GM21619 (cell line): Measurements from ENCODE around the gene PHF3.
"Not testable (repeated sequence)": the region's sequence is repeated elsewhere in the genome, so short reads cannot be mapped to it uniquely, and the experiment has no call there.

Source experiments
- ATAC-seq: cut with Tn5 transposase; IDR thresholded peaks from one replicate; pipeline ENCODE4 v1.9.1; 2021; ENCODE audit not compliant: unreplicated experiment

Gene PHF3

DNA sequence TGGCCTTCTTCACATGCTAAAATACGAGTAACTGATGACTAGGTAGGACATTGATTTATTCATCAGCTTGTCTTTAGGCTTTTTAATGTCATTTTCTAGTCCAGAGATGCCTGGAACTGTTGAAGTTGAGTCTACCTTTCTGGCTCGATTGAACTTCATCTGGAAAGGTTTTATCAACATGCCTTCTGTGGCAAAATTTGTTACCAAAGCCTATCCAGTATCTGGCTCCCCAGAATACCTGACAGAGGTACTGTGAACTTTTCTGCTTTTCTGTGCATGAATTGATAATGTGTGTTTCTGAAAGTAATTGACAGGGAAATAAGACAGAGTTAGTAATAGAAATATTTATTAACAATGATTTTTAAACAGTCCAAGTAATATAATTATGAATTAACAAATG, 71.0 kb downstream of the PHF3 start:
- ATAC-seq, result no peak

DNA sequence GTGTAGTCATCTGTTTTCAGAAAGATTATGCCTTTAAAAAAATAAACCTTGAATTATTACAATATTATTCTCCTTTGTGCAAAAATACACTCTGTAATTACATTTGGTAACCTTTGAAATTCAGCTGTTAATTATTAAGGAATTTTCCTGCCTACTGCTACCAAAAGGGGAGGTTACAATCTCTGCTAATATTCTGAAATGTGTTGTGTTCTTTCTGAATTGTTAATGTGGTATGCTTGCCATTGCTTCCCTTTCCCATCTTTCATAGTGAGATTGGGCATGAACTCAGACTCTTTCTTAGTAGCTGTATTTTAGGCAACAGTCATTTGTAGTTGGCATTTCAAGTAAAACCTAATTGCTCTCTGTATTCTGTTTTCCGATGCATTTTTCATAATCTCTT, 73.0 kb downstream of the PHF3 start:
- ATAC-seq, result no peak

DNA sequence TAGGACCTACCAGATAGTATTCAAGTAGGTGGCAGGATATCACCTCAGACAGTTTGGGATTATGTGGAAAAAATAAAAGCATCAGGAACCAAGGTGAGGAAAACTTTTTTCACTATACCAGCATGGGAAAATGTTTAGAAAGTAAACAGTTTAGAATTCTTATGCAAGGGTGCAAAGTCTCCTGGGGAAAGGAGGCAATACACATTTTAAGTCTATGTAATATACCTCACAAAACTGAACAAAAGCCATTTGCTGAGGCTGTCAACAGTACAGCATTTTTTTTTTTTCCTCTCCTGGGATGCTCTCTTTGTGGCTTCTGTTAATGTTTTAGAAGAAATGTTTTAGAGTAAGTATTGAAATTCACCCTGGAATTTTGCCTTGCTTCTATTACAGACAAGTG, 73.5 kb downstream of the PHF3 start:
- no peak for ATAC-seq

DNA sequence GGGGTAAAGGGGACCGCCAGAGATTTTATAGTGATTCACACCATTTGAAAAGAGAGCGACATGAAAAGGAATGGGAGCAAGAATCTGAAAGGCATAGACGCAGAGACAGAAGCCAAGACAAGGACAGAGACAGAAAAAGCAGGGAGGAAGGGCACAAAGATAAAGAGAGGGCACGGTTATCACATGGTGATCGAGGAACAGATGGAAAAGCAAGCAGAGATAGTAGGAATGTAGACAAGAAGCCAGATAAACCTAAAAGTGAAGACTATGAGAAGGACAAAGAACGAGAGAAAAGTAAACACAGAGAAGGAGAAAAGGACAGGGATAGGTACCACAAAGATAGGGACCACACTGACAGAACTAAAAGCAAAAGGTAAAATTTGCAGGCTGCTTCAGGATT, 77.7 kb downstream of the PHF3 start:
- no peak for ATAC-seq

DNA sequence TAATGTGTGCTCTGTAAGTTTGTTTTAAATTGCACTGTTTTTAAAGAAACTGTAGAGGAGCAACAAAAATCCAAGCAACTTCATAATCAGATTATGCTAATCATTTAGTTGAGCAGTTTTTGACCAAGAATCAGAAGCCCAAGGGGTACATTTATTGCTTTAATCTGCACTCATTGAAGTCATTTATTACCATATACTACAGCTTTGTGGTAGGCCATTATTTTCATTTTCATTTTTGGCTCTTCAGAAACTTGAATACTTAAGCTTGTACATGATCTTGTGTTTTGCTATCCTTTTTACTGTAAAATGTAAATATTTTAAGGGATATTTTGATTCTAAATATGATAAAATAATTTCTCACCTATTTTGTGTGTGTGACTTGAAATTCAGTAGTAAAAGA, 78.5 kb downstream of the PHF3 start:
- ATAC-seq, result no peak

DNA sequence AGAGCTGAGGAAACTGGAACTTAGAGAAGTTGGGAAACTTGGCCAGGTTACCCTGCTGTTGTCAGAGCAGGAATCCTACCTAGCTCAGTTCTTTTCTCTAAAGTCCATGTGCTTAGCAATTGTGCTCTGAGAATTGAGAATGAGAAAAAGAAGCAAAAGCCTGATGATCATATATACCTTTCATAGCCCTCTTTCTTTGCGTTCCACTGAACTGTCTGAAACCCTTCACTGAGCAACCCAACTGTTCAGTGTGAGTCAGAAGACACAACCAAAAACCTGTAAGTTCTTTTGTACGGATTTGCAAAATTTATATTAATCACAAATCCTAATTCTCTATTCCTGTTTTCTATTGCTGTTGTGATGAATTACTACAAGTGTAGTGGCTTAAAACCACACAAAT, 80.6 kb downstream of the PHF3 start:
- no peak for ATAC-seq

DNA sequence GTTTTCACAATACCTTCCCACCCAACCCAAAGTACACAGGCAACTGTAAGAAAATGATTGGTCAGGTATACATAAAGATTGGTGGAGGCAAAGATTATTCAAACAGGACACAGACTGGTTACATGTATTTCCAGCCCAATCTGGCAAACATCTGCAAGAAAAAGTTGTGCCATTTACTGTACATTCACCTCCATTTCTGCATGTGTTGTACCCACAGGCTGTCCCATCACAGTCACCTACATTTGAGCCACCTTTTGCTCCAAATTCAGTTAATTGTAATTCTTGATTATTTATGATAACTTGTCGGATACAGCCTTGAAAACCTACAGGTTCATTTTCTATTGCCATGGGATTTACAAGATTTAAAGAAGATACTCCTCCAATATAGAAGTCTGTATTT, 85.6 kb downstream of the PHF3 start:
- ATAC-seq, result no peak

DNA sequence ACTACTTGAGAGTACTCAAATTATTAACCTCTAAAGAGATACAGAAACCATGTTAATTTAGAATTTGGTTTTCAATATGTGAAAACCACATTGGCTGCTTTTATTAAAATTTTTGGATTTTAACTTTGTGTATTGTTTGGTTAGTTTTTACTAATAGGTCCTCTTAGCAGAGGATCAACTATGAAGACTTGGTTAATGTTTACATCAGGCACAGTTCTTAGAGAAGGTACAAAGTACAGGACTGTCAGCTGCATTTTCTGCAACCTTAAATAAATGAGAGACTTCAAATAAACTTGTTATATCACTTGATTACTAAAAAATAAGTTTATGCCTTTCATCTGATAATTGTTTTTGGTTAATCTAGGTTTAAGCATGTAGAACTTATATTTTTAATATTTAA, 89.1 kb downstream of the PHF3 start:
- no peak for ATAC-seq

DNA sequence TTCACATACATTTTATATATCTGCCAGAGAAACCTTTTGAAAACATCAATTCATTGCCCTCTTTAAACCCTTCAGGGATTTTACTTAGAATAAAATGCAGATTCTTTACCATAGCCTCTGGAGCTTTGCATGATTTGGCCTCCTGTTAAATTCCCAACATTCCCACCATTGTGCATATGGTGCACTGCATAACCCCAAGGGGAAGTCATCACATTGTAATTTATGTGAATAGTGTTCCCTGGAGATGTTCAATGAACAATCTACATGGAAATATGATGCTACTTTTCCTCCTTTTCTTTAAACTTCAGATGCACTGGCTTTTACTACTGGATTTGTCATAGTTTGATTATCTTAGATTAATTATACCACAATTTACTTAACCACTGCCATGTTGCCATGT, 94.7 kb downstream of the PHF3 start:
- ATAC-seq, result no peak

DNA sequence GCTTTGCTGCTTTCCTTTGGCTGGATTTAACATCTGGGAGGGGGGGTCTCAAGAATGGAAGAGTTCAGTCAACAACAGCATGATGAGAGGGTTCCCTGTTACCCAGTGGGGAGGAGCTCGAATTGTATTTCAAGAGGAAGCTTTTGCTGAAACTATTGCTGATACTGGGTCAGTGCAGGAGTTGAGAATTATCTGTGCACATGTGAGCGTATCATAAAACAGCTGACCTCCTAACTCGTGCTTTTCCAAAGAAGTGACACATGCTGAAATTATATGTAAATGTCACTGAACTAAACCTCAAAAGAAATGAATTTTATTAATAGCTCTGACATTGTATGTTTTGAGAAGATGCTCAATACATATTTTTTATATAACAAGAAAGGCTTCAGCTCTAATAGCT, 96.3 kb downstream of the PHF3 start:
- no peak for ATAC-seq

DNA sequence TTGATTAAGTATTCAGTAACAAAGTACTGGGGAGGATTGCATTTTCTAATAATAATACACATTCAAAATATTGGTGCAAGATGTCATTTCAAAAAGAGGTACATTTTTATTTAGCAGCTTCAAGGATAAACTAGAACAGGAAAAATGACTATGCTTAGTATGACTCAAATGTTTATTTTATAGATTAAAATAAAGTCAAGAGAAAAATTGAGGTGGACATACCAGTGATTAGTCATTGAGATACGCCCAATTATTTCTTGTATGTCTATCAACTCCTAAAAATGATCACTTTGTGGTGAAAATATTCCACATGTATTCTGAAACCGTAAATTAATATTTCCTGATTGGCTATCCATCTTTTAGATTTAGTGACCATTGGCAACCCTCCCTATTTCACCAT, 96.7 kb downstream of the PHF3 start:
- ATAC-seq, result no peak

DNA sequence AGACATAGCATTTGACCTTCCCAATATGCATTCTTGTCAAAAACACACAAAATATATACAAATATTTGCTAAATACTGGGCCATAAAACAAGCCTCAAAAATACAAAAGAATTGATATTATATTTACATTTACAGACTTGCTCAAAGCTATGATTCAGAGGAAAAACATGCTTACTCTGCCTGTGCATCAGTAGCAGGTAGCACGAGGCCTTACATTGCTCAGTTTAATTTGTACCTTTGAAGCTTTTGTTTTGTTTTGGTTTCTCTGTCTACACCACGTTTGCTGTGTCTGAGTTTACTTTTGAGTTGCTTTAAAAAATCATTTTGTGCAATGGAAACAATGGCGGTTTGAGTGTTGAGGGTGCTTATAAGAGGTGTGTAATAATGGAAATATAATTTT, 99.3 kb downstream of the PHF3 start:
- ATAC-seq, result no peak

DNA sequence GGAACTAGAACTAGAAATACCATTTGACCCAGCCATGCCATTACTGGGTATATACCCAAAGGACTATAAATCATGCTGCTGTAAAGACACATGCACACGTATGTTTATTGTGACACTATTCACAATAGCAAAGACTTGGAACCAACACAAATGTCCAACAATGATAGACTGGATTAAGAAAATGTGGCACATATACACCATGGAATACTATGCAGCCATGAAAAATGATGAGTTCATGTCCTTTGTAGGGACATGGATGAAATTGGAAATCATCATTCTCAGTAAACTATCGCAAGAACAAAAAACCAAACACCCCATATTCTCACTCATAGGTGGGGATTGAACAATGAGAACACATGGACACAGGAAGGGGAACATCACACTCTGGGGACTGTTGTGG, 102.6 kb downstream of the PHF3 start:
- ATAC-seq, result not testable (repeated sequence)

DNA sequence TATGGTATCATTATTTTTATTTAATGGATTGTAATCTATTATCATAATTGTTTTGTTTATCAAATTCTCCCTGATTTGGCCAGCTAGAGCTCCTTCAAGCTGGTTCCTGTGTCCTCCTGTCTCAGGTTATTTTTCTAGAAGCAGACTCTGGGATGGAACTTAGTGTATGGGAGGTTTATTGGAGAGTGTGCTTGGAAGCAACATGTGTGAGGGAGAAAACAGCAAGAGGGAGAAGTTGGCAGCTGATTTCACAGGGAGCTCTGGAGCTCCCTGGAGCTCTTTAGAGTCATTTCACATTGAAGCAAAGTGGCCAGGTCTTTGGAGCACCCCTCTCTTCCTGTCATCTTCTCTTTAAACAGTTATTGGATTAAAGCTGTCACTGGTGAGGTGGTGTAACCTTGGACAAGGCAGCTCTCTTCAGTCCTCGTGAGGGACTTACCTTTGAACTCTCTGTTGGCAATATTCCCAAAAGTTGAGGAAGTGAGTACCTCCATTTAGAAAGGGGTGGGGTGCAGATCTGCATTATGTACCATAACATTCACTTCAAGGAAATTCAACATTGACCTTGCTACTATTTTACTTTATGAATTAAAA, 103.6 kb downstream of the PHF3 start:
- no peak for ATAC-seq

DNA sequence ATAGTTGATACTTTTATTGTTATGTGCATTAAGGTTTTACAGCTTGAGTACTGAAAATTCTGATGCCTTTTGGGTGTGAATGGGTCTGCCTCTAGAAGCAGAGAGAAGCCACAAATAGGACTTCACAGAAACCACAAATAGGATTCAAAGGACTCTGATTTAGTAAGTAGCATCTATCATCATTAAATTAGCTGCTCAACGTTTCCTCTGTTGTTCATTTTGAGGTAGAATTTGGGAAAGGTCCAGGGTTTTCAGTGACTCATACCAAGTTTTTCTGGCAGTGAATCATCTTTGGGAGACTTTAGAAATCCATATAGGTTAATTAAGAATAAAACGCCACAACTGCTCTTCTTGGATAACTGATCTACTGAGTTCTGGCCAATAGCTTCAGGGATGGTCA, 105.1 kb downstream of the PHF3 start:
- no peak for ATAC-seq

DNA sequence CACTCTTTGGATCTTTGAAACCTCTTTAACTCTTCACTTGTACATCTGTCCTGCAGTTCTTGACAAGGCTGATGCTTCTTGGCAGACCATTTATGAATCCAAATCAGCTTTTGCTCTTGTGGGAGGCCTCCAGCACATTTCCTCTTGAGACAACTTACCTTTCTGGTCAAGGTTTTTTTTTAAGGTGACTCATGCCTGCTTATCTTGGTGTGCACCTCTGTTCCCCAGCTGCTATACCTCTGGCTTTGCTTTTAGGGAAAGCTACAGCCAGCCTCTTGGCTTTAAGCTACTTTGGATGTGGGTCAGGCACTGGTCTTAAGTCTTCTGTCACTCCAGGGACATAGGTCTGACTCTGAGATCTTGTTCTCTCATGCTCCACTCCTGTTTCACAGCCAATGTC, 106.5 kb downstream of the PHF3 start:
- no peak for ATAC-seq

DNA sequence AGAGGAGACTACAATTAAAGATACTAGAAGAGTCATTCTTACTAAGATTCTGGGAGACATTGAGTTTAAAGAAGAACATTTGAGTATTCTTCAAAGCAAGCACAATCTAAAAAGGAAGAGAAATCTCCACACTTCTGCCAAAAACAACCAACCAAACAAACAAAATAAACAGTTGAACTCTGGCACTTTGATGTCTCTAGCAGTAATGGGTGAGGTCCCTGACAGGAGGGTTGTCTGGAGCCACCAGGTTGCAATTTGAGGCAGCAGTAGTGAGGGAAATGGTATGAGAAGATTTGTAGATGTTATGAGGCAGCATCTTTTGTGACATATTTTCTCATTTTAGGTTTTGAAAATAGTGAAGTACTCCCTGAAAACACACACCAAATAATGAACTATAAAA, 108.1 kb downstream of the PHF3 start:
- ATAC-seq, result no peak

DNA sequence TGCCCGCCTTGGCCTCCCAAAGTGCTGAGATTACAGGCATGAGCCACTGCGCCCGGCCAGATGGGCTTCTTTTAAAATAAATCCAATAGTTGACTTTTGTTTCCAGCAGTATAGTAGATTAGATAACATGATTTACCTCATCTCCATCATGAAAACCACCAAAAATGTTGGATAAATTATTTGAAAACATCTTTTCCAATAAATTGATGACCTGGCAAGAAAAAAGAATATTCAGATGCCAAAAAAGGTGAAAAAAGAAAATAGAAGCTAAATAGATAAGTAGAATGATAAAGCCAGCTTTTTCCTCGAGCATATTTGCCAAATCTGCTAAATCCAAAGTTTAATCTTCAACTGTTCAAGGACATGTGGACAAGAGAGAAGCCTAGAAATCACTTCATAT, 109.2 kb downstream of the PHF3 start:
- no peak for ATAC-seq

DNA sequence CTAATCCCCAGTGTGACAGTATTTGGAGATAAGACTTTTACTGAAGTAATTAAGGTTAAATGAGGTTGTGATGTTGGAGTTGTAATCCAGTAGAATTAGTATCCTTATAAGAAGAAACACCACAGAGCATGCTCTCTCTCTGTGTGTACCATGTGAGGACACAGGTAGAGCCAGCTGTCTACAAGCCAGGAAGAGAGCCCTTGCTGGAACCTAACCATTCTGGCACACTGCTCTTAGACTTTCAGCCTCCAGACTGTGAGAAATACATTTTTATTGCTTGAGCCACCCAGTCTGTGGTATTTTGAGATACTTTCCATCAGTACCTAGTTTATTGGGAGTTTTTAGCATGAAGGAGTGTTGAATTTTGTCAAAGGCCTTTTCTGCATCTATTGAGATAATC, 110.2 kb downstream of the PHF3 start:
- ATAC-seq, result no peak

DNA sequence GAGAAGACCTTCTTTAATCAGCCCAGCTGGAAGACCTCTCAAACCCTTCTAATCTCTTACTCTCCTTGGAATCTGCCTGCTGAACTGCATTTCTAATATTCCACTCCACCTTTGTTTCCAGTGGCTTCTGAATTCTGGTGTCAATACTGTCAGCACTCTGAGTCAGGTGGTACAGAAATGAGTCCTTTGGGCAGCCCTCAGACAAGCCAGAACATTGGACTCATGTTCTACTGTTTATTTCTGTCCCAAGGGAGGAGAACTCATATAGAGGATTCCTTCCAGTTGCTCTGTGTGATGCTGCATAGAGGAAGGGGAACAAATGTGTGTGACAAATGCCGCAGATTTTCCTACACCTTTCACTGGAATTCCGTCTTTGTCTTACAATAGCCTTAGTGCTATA, 114.8 kb downstream of the PHF3 start:
- no peak for ATAC-seq

DNA sequence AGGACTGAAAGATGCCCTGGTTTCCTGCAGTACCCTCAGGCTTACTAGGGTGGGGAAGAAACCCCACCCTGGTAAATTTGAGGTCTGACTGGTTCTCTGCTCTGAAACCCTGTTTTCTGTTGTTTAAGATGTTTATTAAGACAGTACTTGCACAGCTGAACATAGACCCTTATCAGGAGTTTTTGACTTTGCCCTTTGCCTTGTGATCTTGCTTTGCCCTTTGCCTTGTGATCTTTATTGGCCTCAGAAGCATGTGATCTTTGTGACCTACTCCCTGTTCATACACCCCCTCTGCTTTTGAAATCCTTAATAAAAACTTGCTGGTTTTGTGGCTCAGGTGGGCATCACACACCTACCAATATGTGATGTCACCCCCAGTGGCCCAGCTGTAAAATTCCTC, 121.7 kb downstream of the PHF3 start:
- ATAC-seq, result not testable (repeated sequence)

DNA sequence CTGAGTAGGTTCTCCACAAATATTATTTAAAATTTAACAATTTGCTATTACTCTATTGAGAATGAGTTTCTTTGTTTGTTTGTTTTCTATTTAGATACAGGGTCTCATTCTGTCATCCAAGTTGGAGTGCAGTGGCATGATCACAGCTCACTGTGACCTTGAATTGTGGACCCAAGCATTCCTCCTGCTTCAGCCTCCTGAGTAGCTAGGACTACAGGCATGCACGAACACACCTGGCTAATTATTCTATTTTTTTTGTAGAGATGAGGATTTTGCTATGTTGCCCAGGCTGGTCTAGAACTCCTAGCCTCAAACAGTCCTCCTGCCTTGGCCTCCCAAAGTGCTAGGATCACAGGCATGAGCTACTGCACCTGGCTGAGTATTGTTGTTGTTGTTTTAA, 122.2 kb downstream of the PHF3 start:
- no peak for ATAC-seq

DNA sequence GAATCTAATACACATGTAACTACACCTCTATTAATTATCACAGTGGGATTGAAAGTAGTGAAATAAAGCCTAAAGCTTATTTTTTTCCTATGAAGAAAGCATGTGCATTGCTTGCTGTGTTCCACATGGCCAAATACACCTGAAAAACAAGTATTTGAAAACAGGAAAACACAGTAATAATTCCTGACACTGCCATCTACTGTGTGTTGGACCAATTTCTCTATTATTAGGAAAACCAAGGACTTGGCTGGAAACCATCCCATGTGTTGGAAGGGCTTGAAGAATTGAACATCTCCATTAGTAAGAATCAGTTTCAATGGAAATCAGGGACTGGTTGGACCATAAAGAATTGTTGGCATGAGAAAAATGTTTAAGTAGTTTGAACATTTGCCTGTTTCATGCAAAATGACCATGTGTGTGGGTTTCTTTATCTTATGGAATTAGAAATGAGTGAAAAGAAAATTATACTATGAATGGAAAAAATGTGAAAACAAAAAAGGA, 124.1 kb downstream of the PHF3 start:
- no peak for ATAC-seq

DNA sequence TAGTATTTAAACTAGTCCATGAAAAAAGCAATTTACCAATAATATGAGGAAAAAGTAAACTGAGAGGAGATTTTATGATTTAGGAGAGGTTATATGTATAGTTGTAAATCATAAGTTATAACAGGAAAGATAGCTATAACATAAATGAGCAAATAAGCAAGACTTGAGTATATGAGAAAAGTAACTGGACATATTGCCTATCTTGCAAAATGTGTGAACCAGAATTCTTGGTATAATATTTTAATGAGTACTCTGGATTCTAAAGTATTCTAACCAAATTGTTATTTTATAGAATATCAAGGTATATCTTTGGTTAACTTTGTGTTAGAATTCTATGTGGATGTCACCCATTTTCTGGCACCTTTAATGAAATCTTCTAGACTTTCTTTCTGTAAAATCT, 124.6 kb downstream of the PHF3 start:
- no peak for ATAC-seq
